ENCODE measurements around the gene ATG4C. TPM values are rescaled to one million over a fixed set of nuclear protein-coding genes. Genes with fewer than 3 reads are reported as not detected.
"Not testable (repeated sequence)": the region's sequence is repeated elsewhere in the genome, so short reads cannot be mapped to it uniquely, and the experiment has no call there.

Gene ATG4C
- total RNA-seq, 1 experiment from 2014 or later = 6.5 TPM

DNA sequence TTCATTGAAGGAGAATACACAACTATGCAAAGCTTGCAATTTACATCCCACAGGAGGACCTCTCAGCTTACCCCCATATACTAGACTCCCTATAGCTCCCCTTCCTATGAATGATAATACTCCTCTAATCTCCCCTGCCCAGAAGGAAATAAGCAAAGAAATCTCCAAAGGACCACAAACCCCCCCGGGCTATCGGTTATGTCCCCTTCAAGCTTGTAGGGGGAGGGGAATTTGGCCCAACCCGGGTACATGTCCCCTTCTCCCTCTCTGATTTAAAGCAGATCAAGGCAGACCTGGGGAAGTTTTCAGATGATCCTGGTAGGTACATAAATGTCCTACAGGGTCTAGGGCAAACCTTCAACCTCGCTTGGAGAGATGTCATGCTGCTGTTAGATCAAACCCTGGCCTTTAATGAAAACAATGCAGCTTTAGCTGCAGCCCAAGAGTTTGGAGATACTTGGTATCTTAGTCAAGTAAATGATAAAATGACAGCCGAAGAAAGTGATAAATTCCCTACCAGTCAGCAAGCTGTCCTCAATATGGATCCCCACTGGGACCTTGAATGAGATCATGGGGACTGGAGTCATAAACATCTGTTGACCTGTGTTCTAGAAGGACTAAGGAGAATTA, 27.6 kb upstream of the ATG4C start:
- H3K4me3 ChIP-seq (ENCODE audit: low read depth in 2 of 2, low read length in 2 of 2); in situ Hi-C loops (cut with HindIII; ENCODE audit: low pct_unique_long_range_greater_than_20kb, low sequenced_read_pairs); H3K27ac ChIP-seq (ENCODE audit: low read length); H3K9me3 ChIP-seq (ENCODE audit: control insufficient read depth, insufficient read depth, low read depth, low read length); H3K27me3 ChIP-seq (ENCODE audit: control insufficient read depth, insufficient read depth, low read length); CTCF ChIA-PET; H3K4me1 ChIP-seq (ENCODE audit: control insufficient read depth, insufficient read depth, low read length); POLR2A ChIA-PET; intact Hi-C loops (cut with micrococcal nuclease; ENCODE audit: unreplicated experiment); BruUV-seq (replicated peaks); DNase-seq (ENCODE audit: low read depth, low spot score); ATAC-seq; H3K36me3 ChIP-seq (ENCODE audit: control insufficient read depth, insufficient read depth, low read length): not testable (repeated sequence)

DNA sequence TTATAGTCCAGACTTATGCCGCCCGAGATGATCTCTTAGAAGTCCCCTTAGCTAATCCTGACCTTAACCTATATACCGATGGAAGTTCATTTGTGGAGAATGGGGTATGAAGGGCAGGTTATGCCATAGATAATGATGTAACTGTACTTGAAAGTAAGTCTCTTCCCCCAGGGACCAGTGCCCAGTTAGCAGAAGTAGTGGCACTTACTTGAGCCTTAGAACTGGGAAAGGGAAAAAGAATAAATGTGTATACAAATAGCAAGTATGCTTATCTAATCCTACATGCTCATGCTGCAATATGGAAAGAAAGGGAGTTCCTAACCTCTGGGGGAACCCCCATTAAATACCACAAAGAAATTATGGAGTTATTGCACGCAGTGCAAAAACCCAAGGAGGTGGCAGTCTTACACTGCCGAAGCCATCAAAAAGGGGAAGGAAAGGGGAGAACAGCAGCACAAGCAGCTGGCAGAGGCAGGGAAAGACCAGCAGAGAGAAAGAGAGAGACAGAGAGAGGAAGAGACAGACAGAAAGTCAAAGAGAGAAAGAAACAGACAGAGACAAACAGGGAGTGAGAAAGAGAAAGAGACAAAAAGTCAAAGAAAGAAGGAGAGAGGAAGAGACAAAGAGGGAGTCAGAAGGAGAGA, 24.6 kb upstream of the ATG4C start:
- H3K27me3 ChIP-seq (ENCODE audit: control insufficient read depth, insufficient read depth, low read length); BruUV-seq (replicated peaks); in situ Hi-C loops (cut with HindIII; ENCODE audit: low pct_unique_long_range_greater_than_20kb, low sequenced_read_pairs); intact Hi-C loops (cut with micrococcal nuclease; ENCODE audit: unreplicated experiment); H3K27ac ChIP-seq (ENCODE audit: low read length); H3K4me1 ChIP-seq (ENCODE audit: control insufficient read depth, insufficient read depth, low read length); CTCF ChIA-PET; POLR2A ChIA-PET; DNase-seq (ENCODE audit: low read depth, low spot score); ATAC-seq; H3K36me3 ChIP-seq (ENCODE audit: control insufficient read depth, insufficient read depth, low read length); H3K9me3 ChIP-seq (ENCODE audit: control insufficient read depth, insufficient read depth, low read depth, low read length); H3K4me3 ChIP-seq (ENCODE audit: low read depth in 2 of 2, low read length in 2 of 2): not testable (repeated sequence)

DNA sequence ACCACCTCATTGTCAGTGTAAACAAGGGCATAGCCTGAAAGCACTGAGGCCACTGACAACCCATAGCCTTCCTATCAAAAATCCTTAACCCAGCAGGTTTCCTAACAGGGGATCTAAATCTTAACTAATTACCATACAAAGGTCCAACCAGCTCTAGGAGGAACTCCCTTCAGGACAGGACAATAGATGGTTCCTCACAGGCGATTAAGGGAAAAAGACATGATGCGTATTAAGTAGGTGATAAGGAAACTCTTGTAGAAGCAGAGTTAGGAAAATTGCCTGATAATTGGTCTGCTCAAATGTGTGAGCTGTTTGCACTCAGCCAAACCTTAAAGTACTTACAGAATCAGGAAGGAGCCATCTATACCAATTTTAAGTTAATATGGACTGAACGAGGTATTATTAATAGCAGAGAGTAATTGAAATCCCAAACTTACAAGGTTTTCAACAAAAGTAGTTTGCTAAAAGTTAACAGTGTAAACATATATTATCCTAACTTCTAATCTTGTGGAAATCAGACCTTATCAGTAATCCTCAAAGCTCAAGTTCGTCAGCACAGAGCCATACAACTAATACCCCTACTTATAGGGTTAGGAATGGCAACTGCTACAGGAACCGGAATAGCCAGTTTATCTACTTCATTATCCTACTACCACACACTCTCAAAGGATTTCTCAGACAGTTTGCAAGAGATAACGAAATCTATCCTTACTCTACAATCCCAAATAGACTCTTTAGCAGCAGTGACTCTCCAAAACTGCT, 23.7 kb upstream of the ATG4C start:
- not testable (repeated sequence) for ATAC-seq

DNA sequence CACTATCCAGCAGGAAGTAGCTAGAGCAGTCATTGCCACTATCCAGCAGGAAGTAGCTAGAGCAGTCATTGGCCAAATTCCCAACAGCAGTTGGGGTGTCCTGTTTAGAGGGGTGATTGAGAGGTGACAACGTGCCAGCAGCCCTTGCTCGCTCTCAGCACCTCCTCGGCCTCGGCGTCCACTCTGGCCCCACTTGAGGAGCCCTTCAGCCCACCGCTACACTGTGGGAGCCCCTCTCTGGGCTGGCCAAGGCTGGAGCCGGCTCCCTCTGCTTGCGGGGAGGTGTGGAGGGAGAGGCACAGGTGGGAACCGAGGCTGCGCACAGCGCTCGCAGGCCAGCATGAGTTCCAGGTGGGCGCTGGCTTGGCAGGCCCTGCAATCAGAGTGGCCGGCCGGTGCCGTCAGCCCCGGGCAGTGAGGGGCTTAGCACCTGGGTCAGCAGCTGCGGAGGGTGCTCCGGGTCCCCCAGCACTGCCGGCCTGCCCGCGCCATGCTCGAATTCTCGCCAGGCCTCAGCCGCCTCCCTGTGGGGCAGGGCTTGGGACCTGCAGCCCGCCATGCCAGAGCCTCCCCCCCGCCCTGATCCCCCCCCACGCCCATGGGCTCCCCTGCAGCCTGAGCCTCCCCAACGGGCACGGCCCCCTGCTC, 22.6 kb upstream of the ATG4C start:
- in situ Hi-C loops (cut with HindIII; ENCODE audit: low pct_unique_long_range_greater_than_20kb, low sequenced_read_pairs); ATAC-seq; CTCF ChIA-PET; H3K4me3 ChIP-seq (ENCODE audit: low read depth in 2 of 2, low read length in 2 of 2); H3K27me3 ChIP-seq (ENCODE audit: control insufficient read depth, insufficient read depth, low read length); DNase-seq (ENCODE audit: low read depth, low spot score); H3K9me3 ChIP-seq (ENCODE audit: control insufficient read depth, insufficient read depth, low read depth, low read length); POLR2A ChIA-PET; H3K4me1 ChIP-seq (ENCODE audit: control insufficient read depth, insufficient read depth, low read length); BruUV-seq (replicated peaks); intact Hi-C loops (cut with micrococcal nuclease; ENCODE audit: unreplicated experiment); H3K36me3 ChIP-seq (ENCODE audit: control insufficient read depth, insufficient read depth, low read length); H3K27ac ChIP-seq (ENCODE audit: low read length): not testable (repeated sequence)

More for the DNA sequence above, 23.7 kb upstream of the ATG4C start:
- BruUV-seq (replicated peaks); DNase-seq (ENCODE audit: low read depth, low spot score); H3K4me1 ChIP-seq (ENCODE audit: control insufficient read depth, insufficient read depth, low read length); in situ Hi-C loops (cut with HindIII; ENCODE audit: low pct_unique_long_range_greater_than_20kb, low sequenced_read_pairs); intact Hi-C loops (cut with micrococcal nuclease; ENCODE audit: unreplicated experiment); H3K4me3 ChIP-seq (ENCODE audit: low read depth in 2 of 2, low read length in 2 of 2); H3K27me3 ChIP-seq (ENCODE audit: control insufficient read depth, insufficient read depth, low read length); POLR2A ChIA-PET; CTCF ChIA-PET; H3K9me3 ChIP-seq (ENCODE audit: control insufficient read depth, insufficient read depth, low read depth, low read length); H3K27ac ChIP-seq (ENCODE audit: low read length); H3K36me3 ChIP-seq (ENCODE audit: control insufficient read depth, insufficient read depth, low read length): not testable (repeated sequence)

DNA sequence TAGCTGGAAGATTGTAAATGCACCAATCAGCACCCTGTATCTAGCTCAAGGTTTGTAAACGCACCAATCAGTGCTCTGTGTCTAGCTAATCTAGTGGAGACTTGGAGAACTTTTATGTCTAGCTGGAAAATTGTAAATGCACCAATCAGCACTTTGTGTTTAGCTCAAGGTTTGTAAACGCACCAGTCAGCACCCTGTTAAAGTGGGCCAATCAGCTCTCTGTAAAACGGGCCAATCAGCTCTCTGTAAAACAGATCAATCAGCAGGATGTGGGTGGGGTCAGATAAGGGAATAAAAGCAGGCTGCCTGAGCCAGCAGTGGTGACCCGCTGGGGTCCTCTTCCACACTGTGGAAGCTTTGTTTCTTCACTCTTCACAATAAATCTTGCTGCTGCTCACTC, 21.9 kb upstream of the ATG4C start:
- in situ Hi-C loops (cut with HindIII; ENCODE audit: low pct_unique_long_range_greater_than_20kb, low sequenced_read_pairs) = not testable (repeated sequence)

More for the DNA sequence above, 21.9 kb upstream of the ATG4C start:
- intact Hi-C loops (cut with micrococcal nuclease; ENCODE audit: unreplicated experiment); H3K4me1 ChIP-seq (ENCODE audit: control insufficient read depth, insufficient read depth, low read length); POLR2A ChIA-PET; H3K36me3 ChIP-seq (ENCODE audit: control insufficient read depth, insufficient read depth, low read length); BruUV-seq (replicated peaks); CTCF ChIA-PET; DNase-seq (ENCODE audit: low read depth, low spot score); H3K9me3 ChIP-seq (ENCODE audit: control insufficient read depth, insufficient read depth, low read depth, low read length); ATAC-seq; H3K4me3 ChIP-seq (ENCODE audit: low read depth in 2 of 2, low read length in 2 of 2); H3K27me3 ChIP-seq (ENCODE audit: control insufficient read depth, insufficient read depth, low read length); H3K27ac ChIP-seq (ENCODE audit: low read length): not testable (repeated sequence)

Data from Panc1 (cell line).